Osteoblast (primary cell): ENCODE results near the gene ADK. TPM values are rescaled to one million over a fixed set of nuclear protein-coding genes. Genes with fewer than 3 reads are reported as not detected.

ENCODE experiments used
- DNase-seq: peaks from one replicate; pipeline ENCODE4 v3.0.0; 2011; ENCODE audit warnings: low spot score, mixed read lengths; ENCODE audit not compliant: insufficient read length; ENCODE audit errors: missing footprints
- H2AFZ ChIP-seq: 2 replicates; pipeline ENCODE4 v1.6.0; 2011; ENCODE audit warnings: mild to moderate bottlenecking, low read length
- H3K27ac ChIP-seq: 2 replicates; pipeline ENCODE4 v1.5.1; 2011; ENCODE audit warnings: mild to moderate bottlenecking, low read depth, low read length, moderate library complexity
- H3K27me3 ChIP-seq: 2 replicates; pipeline ENCODE4 v1.6.0; 2012; ENCODE audit warnings: mild to moderate bottlenecking, control low read depth, inconsistent platforms, low read length, moderate library complexity; ENCODE audit not compliant: insufficient read depth
- H3K36me3 ChIP-seq: 2 replicates; pipeline ENCODE4 v1.5.1; 2011; ENCODE audit warnings: mild to moderate bottlenecking, low read length, control low read depth, moderate library complexity; ENCODE audit not compliant: insufficient read depth
- H3K4me1 ChIP-seq: 2 replicates; pipeline ENCODE4 v1.5.1; 2011; ENCODE audit warnings: mild to moderate bottlenecking, low read length, control low read depth, moderate library complexity; ENCODE audit not compliant: insufficient read depth
- H3K4me2 ChIP-seq: 2 replicates; pipeline ENCODE4 v1.6.0; 2011; ENCODE audit warnings: mild to moderate bottlenecking, low read length; ENCODE audit not compliant: insufficient read depth
- H3K4me3 ChIP-seq: fragments of 200-600 bp; sonication (generic); 3 replicates; pipeline ENCODE4 v1.5.1; 2012; ENCODE audit warnings: mild to moderate bottlenecking, low read length, inconsistent platforms; ENCODE audit not compliant: insufficient read depth
- H3K79me2 ChIP-seq: 2 replicates; pipeline ENCODE4 v1.6.0; 2012; ENCODE audit warnings: mild to moderate bottlenecking, low read length, control low read depth, inconsistent platforms; ENCODE audit not compliant: insufficient read depth
- H3K9me3 ChIP-seq: 2 replicates; pipeline ENCODE4 v1.5.1; 2011; ENCODE audit warnings: low read depth, low read length, control low read depth
- H4K20me1 ChIP-seq: 2 replicates; pipeline ENCODE4 v1.6.0; 2012; ENCODE audit warnings: mild to moderate bottlenecking, low read length, control low read depth; ENCODE audit not compliant: insufficient read depth
- CTCF ChIP-seq: IDR thresholded peaks from 2 replicates; pipeline ENCODE4 v1.5.1; 2011; ENCODE audit warnings: mild to moderate bottlenecking, low read depth, low read length, moderate library complexity; ENCODE audit errors: extremely low read depth
- total RNA-seq: library from RNA; depleted of rRNA; stranded (reverse); fragments of >200 nt; gene quantifications from 2 replicates; pipeline ENCODE4 v1.2.3, GENCODE V29; 2012

The ADK gene
- total RNA-seq, 1 donor, result 34.0 TPM

- Histone ChIP-seq H4K20me1 (no peaks in the 10 kb centered on the region), H3K4me2 (no peak overlapping the region), H3K27me3 (no peaks in the 10 kb centered on the region), H3K4me1 (no peaks in the 10 kb centered on the region), H3K4me3 (no peak overlapping the region), H3K36me3 (no peaks in the 10 kb centered on the region), H3K9me3 (no peaks in the 10 kb centered on the region), H3K79me2 (peaks cover 11% of the 10 kb centered on the region), H3K27ac (no peak overlapping the region), H2AFZ (no peak overlapping the region)
- TF ChIP-seq CTCF, result no peak
- DNase-seq, result no peak
These were observed 169.7 kb downstream of the ADK start for GRCh38 chr10:74320717-74321116.

GRCh38 chr10:74322141-74322540 is 171.1 kb downstream of the ADK start:
- no peak for DNase-seq
- Histone ChIP-seq H3K36me3 (no peaks in the 10 kb centered on the region), H2AFZ (no peak overlapping the region), H3K9me3 (no peaks in the 10 kb centered on the region), H3K27ac (no peak overlapping the region), H3K4me3 (no peak overlapping the region), H3K4me2 (no peak overlapping the region), H3K79me2 (peaks cover 22% of the 10 kb centered on the region), H3K4me1 (no peaks in the 10 kb centered on the region), H4K20me1 (no peaks in the 10 kb centered on the region), H3K27me3 (no peaks in the 10 kb centered on the region)
- TF ChIP-seq CTCF, result no peak

- Histone ChIP-seq H3K4me2 (no peak overlapping the region), H2AFZ (no peak overlapping the region), H4K20me1 (no peaks in the 10 kb centered on the region), H3K27ac (no peak overlapping the region), H3K36me3 (no peaks in the 10 kb centered on the region), H3K4me1 (no peaks in the 10 kb centered on the region), H3K9me3 (no peaks in the 10 kb centered on the region), H3K4me3 (no peak overlapping the region), H3K27me3 (no peaks in the 10 kb centered on the region), H3K79me2 (peaks cover 24% of the 10 kb centered on the region)
- no peak for DNase-seq
- TF ChIP-seq CTCF, result no peak
These were observed 171.5 kb downstream of the ADK start for GRCh38 chr10:74322565-74322964.

- Histone ChIP-seq H3K9me3 (no peaks in the 10 kb centered on the region), H3K27ac (no peak overlapping the region), H3K27me3 (no peaks in the 10 kb centered on the region), H3K36me3 (no peaks in the 10 kb centered on the region), H3K4me2 (no peak overlapping the region), H3K79me2 (peaks cover 25% of the 10 kb centered on the region), H4K20me1 (no peaks in the 10 kb centered on the region), H3K4me3 (no peak overlapping the region), H2AFZ (no peak overlapping the region), H3K4me1 (peaks cover 3% of the 10 kb centered on the region)
- no peak for TF ChIP-seq CTCF
- DNase-seq, result no peak
These were observed 177.4 kb downstream of the ADK start for GRCh38 chr10:74328388-74328787.
